WI38 (cell line): ENCODE results near the gene DUSP22.

Experiments used
- H3K4me3 ChIP-seq: 2 replicates; pipeline ENCODE4 v1.5.1; 2011; ENCODE audit warnings: low read depth, mild to moderate bottlenecking, control low read depth, low read length
- TF ChIP-seq, protein P1 (sequence below): IDR thresholded peaks from 2 replicates; pipeline ENCODE4 v1.5.1; 2012; ENCODE audit warnings: low read depth, mild to moderate bottlenecking, control low read depth, low read length

The DUSP22 gene

DNA sequence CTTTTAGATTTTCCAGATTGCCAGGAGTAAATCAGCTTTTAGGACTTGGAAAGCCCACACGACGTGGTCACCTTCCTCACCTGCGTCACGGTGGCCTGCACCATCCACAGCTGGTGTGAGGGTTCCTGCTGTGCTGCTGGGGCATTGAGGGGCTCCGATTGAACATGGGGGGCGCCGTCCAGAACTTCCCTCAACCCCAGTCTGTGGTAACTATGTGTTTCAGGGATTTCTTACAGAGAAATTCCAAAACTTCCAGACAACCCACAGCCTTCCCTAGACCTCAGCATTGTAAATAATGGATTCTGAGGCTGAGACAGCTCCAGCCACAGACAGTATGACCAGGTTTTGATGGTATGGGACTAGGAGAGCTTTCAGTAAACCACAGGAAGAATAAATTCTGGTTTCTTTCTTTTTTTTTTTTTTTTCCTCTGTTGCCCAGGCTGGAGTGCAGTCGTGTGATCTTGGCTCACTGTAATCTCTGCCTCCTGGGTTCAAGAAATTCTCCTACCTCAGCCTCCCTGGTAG, 52.6 kb downstream of the DUSP22 start:
- TF ChIP-seq, protein P1, sequence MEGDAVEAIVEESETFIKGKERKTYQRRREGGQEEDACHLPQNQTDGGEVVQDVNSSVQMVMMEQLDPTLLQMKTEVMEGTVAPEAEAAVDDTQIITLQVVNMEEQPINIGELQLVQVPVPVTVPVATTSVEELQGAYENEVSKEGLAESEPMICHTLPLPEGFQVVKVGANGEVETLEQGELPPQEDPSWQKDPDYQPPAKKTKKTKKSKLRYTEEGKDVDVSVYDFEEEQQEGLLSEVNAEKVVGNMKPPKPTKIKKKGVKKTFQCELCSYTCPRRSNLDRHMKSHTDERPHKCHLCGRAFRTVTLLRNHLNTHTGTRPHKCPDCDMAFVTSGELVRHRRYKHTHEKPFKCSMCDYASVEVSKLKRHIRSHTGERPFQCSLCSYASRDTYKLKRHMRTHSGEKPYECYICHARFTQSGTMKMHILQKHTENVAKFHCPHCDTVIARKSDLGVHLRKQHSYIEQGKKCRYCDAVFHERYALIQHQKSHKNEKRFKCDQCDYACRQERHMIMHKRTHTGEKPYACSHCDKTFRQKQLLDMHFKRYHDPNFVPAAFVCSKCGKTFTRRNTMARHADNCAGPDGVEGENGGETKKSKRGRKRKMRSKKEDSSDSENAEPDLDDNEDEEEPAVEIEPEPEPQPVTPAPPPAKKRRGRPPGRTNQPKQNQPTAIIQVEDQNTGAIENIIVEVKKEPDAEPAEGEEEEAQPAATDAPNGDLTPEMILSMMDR: no peak
- no peak overlapping the region for H3K4me3 ChIP-seq

GRCh38 chr6:345747-346385, 53.6 kb downstream of the DUSP22 start:
- no peak overlapping the region for H3K4me3 ChIP-seq
- TF ChIP-seq, protein P1: no peak

- TF ChIP-seq, protein P1: no peak
- no peak overlapping the region for H3K4me3 ChIP-seq
These were observed 54.2 kb downstream of the DUSP22 start for GRCh38 chr6:346386-347030.

- TF ChIP-seq, protein P1: no peak
- H3K4me3 ChIP-seq: no peak overlapping the region
These were observed 54.9 kb downstream of the DUSP22 start for GRCh38 chr6:347232-347631.

- H3K4me3 ChIP-seq: no peak overlapping the region
- TF ChIP-seq, protein P1: no peak
These were observed 55.9 kb downstream of the DUSP22 start for GRCh38 chr6:347951-348859.

GRCh38 chr6:348860-349396, 56.6 kb downstream of the DUSP22 start:
- TF ChIP-seq, protein P1: no peak

More at GRCh38 chr6:348860-349396, 56.6 kb downstream of the DUSP22 start:
- no peak overlapping the region for H3K4me3 ChIP-seq
